Measurements from ENCODE around the gene CEP63. TPM values are rescaled to one million over a fixed set of nuclear protein-coding genes. Genes with fewer than 3 reads are reported as not detected.

The CEP63 gene
- total and polyA plus RNA-seq, 8 donors = 8.1 to 104 (median 16.7) TPM

- TF ChIP-seq POLR2AphosphoS5 (IDR thresholded peaks at IDR 0.05) (no peak), CTCF (IDR thresholded peaks at IDR 0.05) (no peak), EP300 (IDR thresholded peaks at IDR 0.05) (no peak), POLR2A (IDR thresholded peaks at IDR 0.05) (no peak)
- Histone ChIP-seq H3K36me3 (peaks cover 0 to 42% (median 25%) of the 10 kb centered on the region in 4 donors), H3K4me1 (peaks cover 0 to 4% (median 0%) of the 10 kb centered on the region in 4 donors), H3K27me3 (no peaks in the 10 kb centered on the region), H3K27ac (no peak overlapping the region), H3K9me3 (peaks cover 0 to 20% (median 4%) of the 10 kb centered on the region in 4 donors), H3K4me3 (no peak overlapping the region)
- intact Hi-C loops (cut with DNase I; ENCODE audit: low total_unique reads) = no loop called here
- WGBS, 5 donors = 62 to 98% (median 67%) methylated on average over 2 to 3 of the region's 3 CpGs
- DNase-seq = no peak
Observed at GRCh38 chr3:134504132-134504531, 18.3 kb downstream of the CEP63 start.

- H3K27me3 ChIP-seq = no peaks in the 10 kb centered on the region
- H3K36me3 ChIP-seq = peaks cover 0 to 49% (median 33%) of the 10 kb centered on the region in 4 donors
- intact Hi-C loops (cut with DNase I; ENCODE audit: low total_unique reads) = no loop called here
- peaks cover 0 to 20% (median 4%) of the 10 kb centered on the region in 4 donors for H3K9me3 ChIP-seq
- peaks cover 0 to 4% (median 0%) of the 10 kb centered on the region in 4 donors for H3K4me1 ChIP-seq
- no peak overlapping the region for H3K27ac ChIP-seq
- WGBS, 5 donors = 65 to 100% (median 77%) methylated on average over 2 to 3 of the region's 3 CpGs; no CpG with 5 or more reads in 1 of the 5 donors
- DNase-seq = no peak
- no peak for TF ChIP-seq CTCF (IDR thresholded peaks at IDR 0.05)
- TF ChIP-seq POLR2A (IDR thresholded peaks at IDR 0.05) = no peak
- no peak for TF ChIP-seq EP300 (IDR thresholded peaks at IDR 0.05)
- H3K4me3 ChIP-seq = no peak overlapping the region
Observed at GRCh38 chr3:134505485-134505884, 19.6 kb downstream of the CEP63 start.

- H3K4me3 ChIP-seq = no peak overlapping the region
- no peak for DNase-seq
- H3K4me1 ChIP-seq = no peaks in the 10 kb centered on the region
- no peaks in the 10 kb centered on the region for H3K9me3 ChIP-seq
- peaks cover 0 to 58% (median 41%) of the 10 kb centered on the region in 4 donors for H3K36me3 ChIP-seq
- H3K27ac ChIP-seq = no peak overlapping the region
- intact Hi-C loops (cut with DNase I; ENCODE audit: low total_unique reads) = no loop called here
- 82 to 100% (median 86%) methylated on average over 2 of the region's 2 CpGs for WGBS, 5 donors
- H3K27me3 ChIP-seq = no peaks in the 10 kb centered on the region
- TF ChIP-seq POLR2A (IDR thresholded peaks at IDR 0.05) = no peak
- TF ChIP-seq CTCF (IDR thresholded peaks at IDR 0.05) = no peak
- TF ChIP-seq POLR2AphosphoS5 (IDR thresholded peaks at IDR 0.05) = no peak
- TF ChIP-seq EP300 (IDR thresholded peaks at IDR 0.05) = no peak
Observed at GRCh38 chr3:134511500-134511899, 25.6 kb downstream of the CEP63 start.

- Histone ChIP-seq H3K4me1 (peaks cover 0 to 9% (median 0%) of the 10 kb centered on the region in 4 donors), H3K27ac (no peak overlapping the region), H3K4me3 (no peak overlapping the region), H3K27me3 (no peaks in the 10 kb centered on the region), H3K36me3 (peaks cover 0 to 12% (median 3%) of the 10 kb centered on the region in 4 donors), H3K9me3 (peaks cover 0 to 8% (median 3%) of the 10 kb centered on the region in 4 donors)
- TF ChIP-seq POLR2AphosphoS5 (IDR thresholded peaks at IDR 0.05) = no peak
- TF ChIP-seq POLR2A (IDR thresholded peaks at IDR 0.05) = no peak
- TF ChIP-seq CTCF (IDR thresholded peaks at IDR 0.05) = no peak
- no peak for TF ChIP-seq EP300 (IDR thresholded peaks at IDR 0.05)
- 70 to 78% (median 74%) methylated on average over 3 of the region's 3 CpGs for WGBS, 5 donors
- intact Hi-C loops (cut with DNase I; ENCODE audit: low total_unique reads) = no loop called here
- no peak for DNase-seq
Observed at GRCh38 chr3:134516905-134517304, 31.0 kb downstream of the CEP63 start.

Data from stomach (tissue), 9 donors.